ENCODE data around the gene TGDS.
"Not testable (repeated sequence)": the region's sequence is repeated elsewhere in the genome, so short reads cannot be mapped to it uniquely, and the experiment has no call there.

TGDS gene, protein sequence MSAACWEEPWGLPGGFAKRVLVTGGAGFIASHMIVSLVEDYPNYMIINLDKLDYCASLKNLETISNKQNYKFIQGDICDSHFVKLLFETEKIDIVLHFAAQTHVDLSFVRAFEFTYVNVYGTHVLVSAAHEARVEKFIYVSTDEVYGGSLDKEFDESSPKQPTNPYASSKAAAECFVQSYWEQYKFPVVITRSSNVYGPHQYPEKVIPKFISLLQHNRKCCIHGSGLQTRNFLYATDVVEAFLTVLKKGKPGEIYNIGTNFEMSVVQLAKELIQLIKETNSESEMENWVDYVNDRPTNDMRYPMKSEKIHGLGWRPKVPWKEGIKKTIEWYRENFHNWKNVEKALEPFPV

DNA sequence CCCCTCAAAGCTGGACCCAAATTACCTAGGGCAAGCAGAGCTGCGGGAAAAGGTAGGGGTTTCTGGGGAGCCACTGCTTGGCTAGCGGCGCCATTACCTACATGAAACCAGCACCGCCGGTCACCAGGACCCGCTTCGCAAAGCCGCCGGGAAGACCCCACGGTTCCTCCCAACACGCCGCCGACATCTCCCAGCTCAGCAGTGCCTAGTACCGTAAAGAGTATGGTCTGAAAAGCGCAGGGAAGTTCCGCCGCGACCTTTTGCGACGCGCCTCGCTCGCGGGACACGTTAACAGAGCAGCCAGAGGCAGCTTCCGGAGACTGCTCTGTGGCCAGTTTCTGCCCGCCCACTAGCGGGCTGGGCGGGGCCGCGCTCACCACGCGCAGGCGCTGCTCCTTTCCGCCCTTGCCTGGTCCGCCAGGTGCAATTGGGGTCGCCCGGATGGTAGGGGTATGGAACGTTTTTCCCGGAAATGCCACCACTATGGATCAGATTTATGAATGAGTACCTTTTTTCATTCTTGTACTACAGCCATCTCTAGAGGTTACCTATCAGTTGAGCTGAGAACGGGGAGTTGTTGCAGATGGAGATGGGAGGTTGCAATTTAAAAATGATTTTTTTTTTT lies at the start of gene TGDS:
TGDS (minus strand) TSS at position 203 of the 625 bp plus-strand sequence; CDS start at position 187, 16 bp downstream.
- DNase-seq = peak; percentile 91

DNA sequence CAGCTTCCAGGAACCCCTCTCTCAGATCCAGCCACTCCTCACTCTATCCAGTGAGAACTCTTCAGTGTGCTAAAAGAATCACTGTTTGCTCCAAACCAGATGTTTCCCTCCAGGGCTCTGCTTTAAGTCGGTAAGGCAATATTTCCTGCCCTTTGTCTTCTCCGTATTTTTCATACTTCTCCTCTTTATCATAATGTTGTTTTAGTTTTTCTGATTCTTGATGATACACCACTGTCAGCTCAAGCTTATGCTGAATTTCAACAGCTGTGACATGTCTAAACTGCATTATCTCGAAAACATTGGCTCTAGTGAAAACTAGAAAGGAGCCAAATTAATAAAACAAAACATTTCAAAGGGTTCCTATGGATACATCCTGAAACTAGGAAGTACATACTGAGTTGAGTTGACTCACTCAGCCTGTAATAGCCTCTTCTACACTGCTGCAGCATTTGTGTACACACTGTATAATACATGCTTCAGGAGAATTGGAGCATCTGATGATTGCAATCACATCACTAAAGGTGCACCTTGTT lies 45.5 kb upstream of the TGDS start:
- no peak for DNase-seq

DNA sequence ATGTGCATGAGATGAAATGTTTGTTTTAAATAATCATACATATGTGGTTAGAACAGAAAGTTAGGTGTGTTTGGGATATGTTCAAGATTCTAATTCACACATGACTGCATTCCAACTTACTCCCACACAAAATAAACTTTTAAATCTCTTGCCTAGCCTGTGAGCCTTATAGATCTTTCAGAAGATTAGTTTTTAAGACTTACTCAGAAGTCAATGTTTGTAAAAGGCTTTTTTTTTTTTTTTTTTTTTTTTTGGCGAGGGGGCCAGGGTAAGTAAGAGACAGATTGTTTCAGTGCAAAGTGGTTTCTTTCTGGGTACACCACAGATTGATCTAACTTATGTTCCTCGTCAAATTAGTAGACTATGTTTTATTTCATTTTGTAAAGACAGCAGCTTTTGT lies 44.8 kb upstream of the TGDS start:
- no peak for DNase-seq

DNA sequence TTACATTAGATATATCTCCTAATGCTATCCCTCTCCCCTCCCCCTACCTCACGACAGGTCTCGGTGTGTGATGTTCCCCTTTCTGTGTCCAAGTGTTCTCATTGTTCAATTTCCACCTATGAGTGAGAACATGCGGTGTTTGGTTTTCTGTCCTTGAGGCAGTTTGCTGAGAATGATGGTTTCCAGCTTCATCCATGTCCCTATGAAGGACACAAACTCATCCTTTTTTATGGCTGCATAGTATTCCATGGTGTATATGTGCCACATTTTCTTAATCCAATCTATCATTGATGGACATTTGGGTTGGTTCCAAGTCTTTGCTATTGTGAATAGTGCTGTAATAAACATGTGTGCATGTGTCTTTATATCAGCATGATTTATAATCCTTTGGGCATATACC lies 41.7 kb upstream of the TGDS start:
- not testable (repeated sequence) for DNase-seq

DNA sequence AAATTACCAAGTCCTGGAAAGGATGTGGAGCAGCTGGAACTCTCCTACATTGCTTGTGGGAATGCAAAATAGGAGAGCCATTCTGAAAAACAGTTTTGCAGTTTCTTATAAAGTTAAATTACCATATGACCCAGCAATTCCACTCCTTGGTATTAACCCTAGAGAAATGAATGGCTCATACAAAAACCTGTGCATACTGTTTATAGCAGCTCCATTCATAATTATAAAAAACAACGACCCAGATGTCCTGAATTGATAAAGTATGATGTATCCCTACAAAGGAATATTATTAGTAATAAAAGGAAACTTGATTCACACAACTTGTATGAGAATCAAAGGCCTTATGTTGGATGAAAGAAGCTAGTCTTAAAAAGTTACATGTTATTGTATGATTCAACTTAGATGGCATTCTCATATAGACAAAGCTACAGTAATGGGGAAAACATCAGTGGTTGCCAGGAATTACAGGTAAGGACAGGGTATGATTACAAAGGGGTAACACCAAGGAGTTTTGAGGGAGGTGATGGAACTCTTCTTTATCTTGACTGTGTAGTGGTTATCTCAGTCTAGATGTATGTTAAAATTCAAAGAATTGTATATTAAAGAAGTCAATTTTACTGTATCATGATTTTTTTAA lies 41.1 kb upstream of the TGDS start:
- DNase-seq = no peak

DNA sequence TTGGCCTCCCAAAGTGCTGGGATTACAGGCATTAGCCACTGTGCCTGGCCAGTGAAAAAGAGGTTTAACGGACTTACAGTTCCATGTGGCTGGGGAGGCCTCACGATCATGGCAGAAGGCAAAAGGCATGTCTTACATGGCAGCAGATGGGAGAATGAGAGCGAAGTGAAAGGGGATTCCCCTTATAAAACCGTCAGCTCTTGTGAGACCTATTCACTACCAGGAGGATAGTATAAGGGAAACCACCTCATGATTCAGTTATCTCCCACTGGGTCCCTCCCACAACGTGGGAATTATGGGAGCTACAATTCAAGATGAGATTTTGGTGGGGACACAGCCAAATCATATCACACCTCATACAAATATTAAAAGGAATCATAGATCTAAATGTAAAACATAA lies 40.1 kb upstream of the TGDS start:
- not testable (repeated sequence) for DNase-seq

DNA sequence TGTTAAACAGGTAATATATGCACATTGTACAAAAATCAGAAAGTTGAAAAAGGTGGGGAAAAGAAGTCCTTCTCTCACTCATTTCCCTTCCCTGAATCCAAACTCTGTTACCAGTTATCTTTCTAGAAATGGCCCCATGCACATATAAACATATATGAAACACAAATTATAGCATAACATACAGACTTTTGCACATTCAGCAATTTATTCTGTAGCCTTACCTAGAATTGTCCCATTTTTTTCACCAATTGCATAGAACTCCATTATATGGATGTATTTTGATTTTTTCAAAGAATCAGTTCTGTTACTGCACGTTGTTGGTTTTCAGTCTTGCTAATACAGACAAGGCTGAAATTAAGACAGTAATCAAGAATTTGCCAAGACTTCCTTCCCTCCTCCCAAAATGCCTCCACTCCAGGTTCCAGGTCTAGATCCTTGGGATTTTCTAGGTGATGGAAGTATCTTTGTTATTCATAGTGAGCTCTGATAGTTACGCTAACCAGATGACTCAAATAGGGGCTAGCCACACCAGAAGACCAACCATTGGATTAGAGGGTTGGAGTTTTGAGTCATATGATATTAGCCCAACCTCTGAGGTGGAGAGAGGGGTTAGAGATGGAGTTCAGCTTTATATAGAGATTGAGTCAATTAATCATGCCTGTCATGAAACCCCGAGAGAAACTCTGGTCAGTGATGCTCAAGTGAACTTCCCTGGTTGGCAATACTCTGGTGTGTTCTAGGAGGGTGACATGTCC lies 36.5 kb upstream of the TGDS start:
- DNase-seq = no peak

DNA sequence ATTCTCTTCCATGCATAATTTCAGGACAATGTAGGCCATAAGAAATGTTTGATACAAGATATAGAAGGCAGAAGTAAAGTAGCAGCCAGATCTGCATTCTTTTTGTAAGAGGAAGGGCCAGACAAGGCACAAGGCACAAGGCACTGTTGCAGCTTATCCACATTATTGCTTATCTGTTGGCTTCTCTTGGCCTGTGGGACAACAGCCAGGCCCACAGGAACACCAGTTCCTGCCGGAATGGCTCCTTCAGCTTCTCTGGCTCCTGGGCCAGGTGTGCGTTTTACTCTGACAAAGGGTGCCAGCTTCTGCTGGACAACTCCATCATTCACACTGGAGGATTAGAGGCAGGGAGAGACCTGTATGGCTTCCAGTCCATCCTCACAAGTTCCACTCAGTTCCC lies 34.9 kb upstream of the TGDS start:
- no peak for DNase-seq

DNA sequence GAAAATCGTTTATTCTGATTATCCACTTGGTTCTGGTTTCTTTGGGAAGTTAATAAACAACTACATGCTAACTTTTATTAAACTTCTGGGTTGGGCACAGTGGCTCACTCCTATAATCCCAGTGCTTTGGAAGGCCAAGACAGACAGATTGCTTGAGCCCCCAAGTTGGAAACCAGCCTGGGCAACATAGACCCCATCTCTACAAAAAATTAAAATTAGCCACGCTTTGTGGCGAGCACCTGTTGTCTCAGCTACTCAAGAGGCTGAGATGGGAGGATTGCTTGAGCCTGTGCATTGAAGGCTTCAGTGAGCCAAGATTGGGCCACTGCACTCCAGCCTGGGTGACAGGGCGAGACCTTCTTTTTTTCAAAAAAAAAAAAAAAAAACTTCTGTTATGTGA lies 27.4 kb upstream of the TGDS start:
- DNase-seq = no peak

DNA sequence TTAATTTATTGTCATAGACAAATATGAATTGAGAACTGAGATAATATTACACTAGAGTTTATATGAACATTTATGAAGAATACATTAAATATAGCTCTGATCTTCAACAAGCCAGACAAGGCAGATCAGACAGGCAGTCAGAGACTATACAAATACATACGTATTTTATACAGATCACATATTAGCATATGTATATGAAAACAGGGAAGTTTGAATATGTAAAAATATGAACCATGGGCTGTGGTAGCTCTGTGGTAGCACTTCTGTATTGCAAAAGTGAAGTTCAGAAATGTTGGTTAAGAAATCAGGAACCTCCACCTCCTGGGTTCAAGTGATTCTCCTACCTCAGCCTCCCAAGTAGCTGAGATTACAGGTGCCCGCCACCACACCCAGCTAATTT lies 26.4 kb upstream of the TGDS start:
- DNase-seq = no peak

DNA sequence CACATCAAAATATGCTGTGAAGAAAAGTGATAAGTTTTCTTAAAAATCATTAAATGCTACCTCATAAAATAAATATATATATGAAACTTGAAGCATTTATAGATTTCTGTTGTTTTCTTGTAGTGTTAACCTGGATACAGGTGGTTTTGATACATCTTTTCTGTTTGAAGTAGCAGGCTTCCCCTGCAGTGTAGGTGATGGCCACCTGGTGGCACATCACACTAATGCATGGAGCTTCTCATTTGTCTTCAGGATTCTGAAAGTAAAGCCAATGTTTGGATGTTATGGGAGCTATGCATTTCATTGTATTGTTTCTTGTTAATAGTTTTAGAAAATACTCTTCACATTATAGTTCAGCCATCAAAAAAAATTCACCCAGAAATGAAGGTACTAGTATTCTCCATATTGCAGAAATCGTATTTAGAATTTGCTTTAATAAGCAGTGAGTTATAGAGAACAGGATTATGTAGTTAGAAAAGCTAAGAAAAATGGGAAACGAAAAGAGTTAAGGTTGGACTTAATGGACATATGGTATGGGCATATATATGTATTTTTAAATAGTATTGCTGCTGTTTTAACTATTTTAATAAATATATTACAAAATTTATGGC lies 24.4 kb upstream of the TGDS start:
- peak in 1 of 2 donors; percentile 25 for DNase-seq

DNA sequence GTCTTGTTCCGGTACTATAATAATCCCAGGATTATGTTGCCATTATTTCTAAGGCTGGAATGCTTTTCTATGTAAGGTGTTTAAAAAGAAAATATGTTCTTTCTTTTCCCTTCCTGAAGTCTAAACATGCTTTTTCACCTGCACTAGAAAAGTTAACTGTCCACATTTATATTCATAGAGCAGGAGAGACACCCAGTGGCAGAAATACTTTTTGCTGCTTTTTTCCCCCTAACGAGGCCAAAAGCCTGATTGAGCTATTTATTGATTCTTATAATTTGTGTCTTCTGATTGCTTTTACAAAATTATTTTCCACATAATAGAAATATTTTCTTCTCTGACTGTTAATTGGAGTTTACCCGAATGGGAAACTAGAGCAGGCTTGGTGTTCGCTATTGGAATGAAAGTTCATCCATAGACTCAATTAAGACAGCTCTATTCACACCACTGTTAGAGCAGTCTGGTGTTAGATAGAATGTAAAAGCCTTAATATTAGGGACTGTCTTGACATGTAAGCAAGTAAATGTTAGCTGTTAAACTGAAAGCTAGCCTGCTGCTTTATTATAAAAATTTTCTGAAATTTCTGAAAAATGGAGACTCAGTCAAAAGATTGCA lies 21.5 kb upstream of the TGDS start:
- peak; percentile 5 to 71 for DNase-seq

DNA sequence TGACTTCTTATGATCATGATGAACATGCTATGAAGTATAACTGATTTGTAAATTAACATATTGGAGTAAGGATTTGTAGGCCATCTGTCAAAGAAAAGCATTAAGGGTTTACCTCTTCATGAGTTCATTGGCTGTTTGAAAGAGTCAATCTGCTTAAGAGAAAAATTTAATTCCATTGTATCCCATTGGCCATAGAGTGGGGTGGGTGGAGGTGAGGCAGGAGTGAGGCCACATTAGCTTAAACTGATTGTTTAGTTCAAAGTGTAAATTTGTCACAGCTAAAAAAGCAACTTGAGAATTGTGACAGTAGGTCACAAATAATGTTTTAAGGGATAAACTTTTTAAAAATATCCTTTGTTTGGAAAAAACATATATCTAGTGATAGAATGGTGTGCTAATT lies 17.1 kb upstream of the TGDS start:
- DNase-seq = no peak

DNA sequence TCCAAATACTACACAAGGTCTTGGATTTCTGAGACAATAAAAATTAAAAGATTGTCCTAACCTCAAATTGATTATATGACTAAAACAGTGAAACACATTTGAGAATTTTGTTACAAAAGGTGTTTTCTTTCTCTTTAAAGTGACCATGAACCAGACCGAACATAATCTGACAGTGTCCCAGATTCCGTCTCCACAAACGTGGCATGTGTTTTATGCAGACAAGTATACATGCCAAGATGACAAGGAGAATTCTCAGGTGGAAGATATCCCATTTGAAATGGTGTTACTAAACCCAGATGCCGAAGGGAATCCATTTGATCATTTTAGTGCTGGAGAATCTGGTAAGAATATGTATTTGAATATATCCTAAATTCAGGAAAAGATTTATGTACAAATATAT lies 16.1 kb upstream of the TGDS start:
- no peak for DNase-seq

DNA sequence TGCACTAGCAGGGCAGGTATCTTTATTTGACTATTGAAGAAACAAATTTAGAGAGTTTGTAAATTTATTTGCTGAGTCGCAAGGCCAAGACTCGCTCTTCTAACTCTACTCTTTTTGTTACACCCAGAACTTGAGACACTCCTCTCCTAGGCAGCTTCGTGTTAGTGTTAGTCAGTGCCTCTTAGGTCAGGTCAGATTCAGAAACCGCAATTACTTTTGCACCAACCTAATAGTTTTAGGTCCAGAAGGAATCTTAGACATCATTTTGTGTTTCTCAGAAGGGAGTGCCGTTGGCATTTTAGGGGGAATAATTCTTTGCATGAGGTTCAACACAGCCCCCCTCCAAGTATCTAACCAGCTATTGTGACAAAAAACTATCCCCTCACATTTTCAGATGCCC lies 14.5 kb upstream of the TGDS start:
- DNase-seq = no peak

DNA sequence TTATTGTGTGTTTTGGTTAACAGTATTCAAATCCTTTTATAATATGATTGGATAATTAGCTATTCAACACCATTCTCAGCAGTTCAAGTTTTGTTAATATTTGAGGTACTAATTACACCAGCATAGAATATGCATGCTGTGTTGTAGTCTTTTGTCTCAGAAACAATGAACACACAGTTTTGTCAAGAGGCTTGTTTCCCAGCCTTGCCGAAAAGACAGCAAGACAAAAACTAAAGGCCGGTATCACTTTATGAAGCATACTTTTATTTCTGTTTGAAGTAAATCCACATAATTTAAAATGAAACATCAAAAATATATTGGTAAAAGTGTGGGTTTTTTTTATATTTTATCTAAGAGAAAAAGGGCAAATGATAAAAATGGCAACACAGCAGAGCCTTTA lies 13.2 kb upstream of the TGDS start:
- no peak for DNase-seq

DNA sequence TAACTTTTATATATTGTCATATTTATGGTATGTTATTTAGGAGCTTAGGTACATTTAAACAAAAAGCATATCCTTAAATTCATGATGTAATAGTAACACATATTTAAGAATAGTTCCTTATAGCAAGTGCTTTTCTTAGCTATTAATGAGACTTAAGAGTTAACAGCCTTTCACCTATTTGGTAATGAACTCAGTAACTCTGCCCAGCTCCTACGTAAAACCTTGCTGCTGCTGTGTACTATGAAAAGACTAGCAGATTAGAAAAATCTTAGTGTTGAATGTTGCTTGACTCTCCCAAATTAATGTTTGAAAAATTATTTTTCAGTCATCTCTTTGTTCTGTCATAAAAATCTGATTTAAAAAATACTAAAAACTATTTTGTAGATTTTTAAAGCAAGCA lies 12.6 kb upstream of the TGDS start:
- DNase-seq = no peak

DNA sequence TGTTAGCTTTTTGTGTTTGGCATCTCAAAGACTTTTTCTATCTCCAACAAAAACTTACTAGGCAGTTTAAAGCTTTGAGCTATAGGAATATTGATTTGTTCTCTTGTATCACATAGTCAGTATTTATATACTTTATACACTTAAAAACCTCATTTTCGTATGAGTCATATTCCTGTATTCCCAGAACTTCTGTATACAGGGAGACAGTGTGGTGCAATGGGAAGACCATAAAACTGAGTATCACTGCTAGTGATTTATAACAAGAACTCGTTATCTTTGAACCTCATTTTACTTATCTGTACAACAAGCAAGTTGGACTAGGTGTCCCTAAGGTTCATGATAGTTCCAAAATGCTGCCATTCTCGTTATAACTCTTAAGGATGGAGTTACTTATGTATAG lies 12.0 kb upstream of the TGDS start:
- DNase-seq = no peak

DNA sequence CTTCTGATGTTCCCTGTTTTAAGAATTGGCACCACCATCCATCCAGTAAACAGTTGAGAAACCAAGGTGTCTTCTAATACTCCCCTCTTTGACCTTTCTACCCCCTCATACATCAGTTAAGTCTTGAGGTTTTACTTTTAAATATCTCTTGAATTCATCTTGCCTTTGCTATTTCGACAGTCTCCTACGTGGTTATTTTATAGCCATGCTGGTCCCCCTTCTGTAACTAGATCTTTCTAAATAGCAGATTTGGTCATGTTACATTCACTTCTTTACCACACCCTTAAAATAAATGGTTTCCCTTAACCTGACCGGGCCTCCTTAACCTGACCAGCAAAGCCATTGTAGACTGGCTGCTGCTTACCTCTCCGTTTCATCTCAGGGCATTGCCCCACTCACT lies 11.1 kb upstream of the TGDS start:
- no peak for DNase-seq

DNA sequence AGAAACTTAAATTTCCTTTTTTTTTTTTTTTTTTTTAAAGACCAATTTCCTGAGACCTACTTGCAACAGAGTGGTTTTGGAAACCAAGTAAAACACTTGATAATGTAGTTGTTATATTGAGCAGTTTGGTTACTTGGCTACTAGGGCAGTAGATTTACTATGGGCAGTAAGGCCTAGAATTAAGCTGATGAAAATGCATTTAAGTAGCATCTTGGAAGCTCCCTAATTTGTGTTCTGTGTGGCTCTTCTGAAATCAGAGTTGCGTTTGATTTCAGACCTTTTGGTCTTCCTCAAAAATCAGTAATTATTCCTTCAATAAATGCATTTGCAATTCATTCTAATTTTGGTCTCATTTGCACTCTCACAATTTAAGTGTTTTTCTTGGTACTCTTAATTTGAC lies 6.5 kb upstream of the TGDS start:
- DNase-seq = no peak

DNA sequence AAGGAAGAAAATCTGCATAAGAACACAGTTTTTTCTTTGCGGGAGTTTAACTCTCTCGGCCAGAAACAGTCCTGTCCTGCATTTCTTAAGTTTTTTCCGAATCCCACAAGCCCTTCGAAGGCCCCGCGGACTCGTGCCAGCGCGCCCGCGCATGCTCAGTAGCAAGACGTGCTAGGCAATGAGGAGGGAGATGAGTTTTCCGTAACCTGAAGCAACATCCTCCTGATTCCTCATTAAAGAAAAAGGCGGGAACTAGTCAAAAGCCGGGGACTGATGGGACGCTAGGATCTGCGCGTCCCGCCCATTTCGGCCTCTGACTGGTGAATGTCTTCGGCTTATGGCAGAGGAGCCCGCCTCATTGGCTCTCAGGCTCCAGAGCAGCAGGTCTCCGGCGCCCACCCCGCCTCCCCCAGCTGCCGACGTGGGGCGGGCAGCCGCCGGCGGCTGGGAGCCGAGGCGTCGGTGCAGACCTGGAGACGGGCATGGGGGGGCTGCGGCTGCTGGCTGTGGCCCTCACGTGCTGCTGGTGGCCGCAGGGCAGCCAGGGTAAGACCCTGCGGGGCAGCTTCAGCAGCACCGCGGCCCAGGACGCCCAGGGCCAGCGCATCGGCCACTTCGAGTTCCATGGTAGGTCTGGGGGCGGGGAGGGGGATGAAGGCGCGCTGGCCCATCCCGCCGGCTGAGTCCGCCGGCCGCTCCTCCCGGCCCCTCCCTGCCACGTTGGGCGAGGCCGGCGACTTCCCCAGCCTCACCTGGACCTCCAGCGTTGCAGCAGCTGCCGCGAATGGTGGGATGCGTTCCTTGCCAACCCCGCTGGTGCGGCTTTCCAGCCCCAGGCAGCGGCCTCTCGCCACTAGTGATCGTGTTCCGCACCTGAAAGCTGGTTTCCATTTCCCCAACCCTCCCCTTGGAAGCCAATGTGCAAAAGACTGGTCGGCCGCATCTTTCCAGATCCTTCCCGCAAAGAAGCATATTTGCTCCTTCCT lies 5.8 kb upstream of the TGDS start, which contains the start of gene GPR180:
GPR180 (plus strand) TSS at position 412 of the 986 bp plus-strand sequence; CDS start at position 483, 71 bp downstream.
- peak; percentile 92 to 94 for DNase-seq

Measured in CD4-positive, alpha-beta T cell treated with Interferon alpha-2 for 1 hour (primary cell).